SK-N-MC (cell line): ENCODE results near the gene MAFB.

Experiments used
- DNase-seq: peaks from one replicate; pipeline ENCODE4 v3.0.0-alpha.2; 2011; ENCODE audit warnings: low read depth, low spot score
- H3K27ac ChIP-seq: fragments of 200-600 bp; sonication (generic); 2 replicates; pipeline ENCODE4 v1.5.1; 2016; ENCODE audit warnings: mixed run types
- H3K36me3 ChIP-seq: fragments of 200-600 bp; sonication (generic); 2 replicates; pipeline ENCODE4 v1.6.1; 2017; ENCODE audit warnings: antibody characterized with exemption, low read length, mixed read lengths; ENCODE audit not compliant: insufficient read depth
- H3K4me3 ChIP-seq: fragments of 200-600 bp; sonication (generic); 2 replicates; pipeline ENCODE4 v1.5.1; 2016
- H3K9ac ChIP-seq: fragments of 200-600 bp; sonication (generic); 2 replicates; pipeline ENCODE4 v1.8.0; 2017; ENCODE audit warnings: mixed run types, mixed read lengths; ENCODE audit not compliant: insufficient read length
- H3K9me3 ChIP-seq: fragments of 200-600 bp; sonication (generic); 2 replicates; pipeline ENCODE4 v1.6.1; 2017; ENCODE audit warnings: low read depth, mild to moderate bottlenecking, antibody characterized with exemption, low read length, moderate library complexity, mixed read lengths
- EZH2 ChIP-seq: fragments of 200-600 bp; sonication (generic); IDR thresholded peaks from one replicate; pipeline ENCODE4 v1.6.1; 2017; ENCODE audit warnings: antibody characterized with exemption
- FOXP2 ChIP-seq: optimal IDR thresholded peaks from 2 replicates; pipeline ENCODE3; 2011; ENCODE audit warnings: mild to moderate bottlenecking, moderate library complexity; ENCODE audit not compliant: insufficient read depth; ENCODE audit errors: extremely low read length, control extremely low read depth
- POLR2AphosphoS5 ChIP-seq: IDR thresholded peaks from 2 replicates; pipeline ENCODE4 v1.6.1; 2012; ENCODE audit warnings: mild to moderate bottlenecking, low read depth, low read length, borderline replicate concordance

Gene MAFB

GRCh38 chr20:40687384-40688128, 1.5 kb downstream of the MAFB start:
- Histone ChIP-seq H3K4me3 (peak overlapping the region; percentile 90), H3K27ac (peak overlapping the region; percentile 82)
- DNase-seq = no peak

DNA sequence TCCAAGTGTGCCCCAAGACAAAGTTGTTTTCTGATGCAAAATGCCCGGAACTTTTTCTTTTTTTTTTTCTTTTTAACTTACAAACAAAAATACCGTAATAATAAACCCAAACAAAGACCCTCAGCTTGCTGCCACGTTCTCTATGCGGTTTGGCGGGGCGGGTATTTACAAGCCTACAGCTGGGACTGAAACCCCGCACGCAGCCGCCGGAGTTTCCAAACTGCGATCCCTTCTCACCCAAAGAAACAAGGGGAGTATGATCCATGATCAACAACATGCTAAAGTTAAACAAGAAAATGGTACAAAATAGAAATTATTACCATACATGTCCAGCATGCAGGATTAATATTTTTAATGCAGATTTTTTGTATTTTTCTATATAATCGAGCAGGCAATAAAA, 2.1 kb downstream of the MAFB start:
- DNase-seq = no peak
- H3K4me3 ChIP-seq = peak overlapping the region; percentile 90

More at GRCh38 chr20:40687384-40688128, 1.5 kb downstream of the MAFB start:
- Histone ChIP-seq H3K36me3 (peaks cover 49% of the 10 kb centered on the region), H3K9me3 (no peaks in the 10 kb centered on the region), H3K9ac (peak overlapping the region; percentile 86)
- peak; percentile 42; the same call in 1 of the 2 replicates for TF ChIP-seq POLR2AphosphoS5
- TF ChIP-seq FOXP2 = no peak
- no peak for TF ChIP-seq EZH2

GRCh38 chr20:40686434-40686882, 2.6 kb downstream of the MAFB start:
- DNase-seq = no peak
- peak overlapping the region; percentile 82 for H3K27ac ChIP-seq
- H3K36me3 ChIP-seq = peaks cover 49% of the 10 kb centered on the region
- H3K9ac ChIP-seq = peak overlapping the region; percentile 86
- H3K4me3 ChIP-seq = peak overlapping the region; percentile 90
- TF ChIP-seq POLR2AphosphoS5 (peak; percentile 58; the same call in 1 of the 2 replicates), FOXP2 (no peak), EZH2 (no peak)
- H3K9me3 ChIP-seq = no peaks in the 10 kb centered on the region

More for the DNA sequence above, 2.1 kb downstream of the MAFB start:
- Histone ChIP-seq H3K27ac (peak overlapping the region; percentile 82), H3K9ac (peak overlapping the region; percentile 86), H3K9me3 (no peaks in the 10 kb centered on the region), H3K36me3 (peaks cover 49% of the 10 kb centered on the region)
- no peak for TF ChIP-seq EZH2
- TF ChIP-seq POLR2AphosphoS5 = peak; percentile 7; the same call in 1 of the 2 replicates
- no peak for TF ChIP-seq FOXP2

DNA sequence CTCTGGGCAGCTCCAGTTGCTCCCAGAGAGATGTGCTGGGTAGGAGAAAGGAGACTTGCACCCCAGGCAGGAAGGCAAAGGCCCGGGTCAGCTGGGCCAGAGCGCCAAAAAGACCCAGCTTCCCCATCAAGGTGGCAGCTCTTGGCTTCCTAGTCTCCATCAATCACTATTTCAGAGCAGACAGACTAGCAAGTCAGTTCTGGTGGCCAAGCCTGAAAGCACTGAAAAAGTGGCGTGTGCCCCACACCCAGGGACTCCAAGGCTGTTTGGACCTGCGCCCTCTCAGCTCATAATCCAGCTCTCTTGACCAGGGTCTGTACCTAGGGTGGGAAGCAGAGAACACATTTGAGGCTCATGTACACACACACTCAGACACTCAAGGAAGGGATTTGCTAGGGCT, 3.7 kb downstream of the MAFB start:
- DNase-seq = no peak
- H3K9ac ChIP-seq = peak overlapping the region; percentile 86
- H3K36me3 ChIP-seq = peaks cover 49% of the 10 kb centered on the region
- H3K4me3 ChIP-seq = peak overlapping the region; percentile 90
- H3K27ac ChIP-seq = peak overlapping the region; percentile 82
- TF ChIP-seq EZH2 (no peak), POLR2AphosphoS5 (peak; percentile 55), FOXP2 (no peak)
- no peaks in the 10 kb centered on the region for H3K9me3 ChIP-seq

DNA sequence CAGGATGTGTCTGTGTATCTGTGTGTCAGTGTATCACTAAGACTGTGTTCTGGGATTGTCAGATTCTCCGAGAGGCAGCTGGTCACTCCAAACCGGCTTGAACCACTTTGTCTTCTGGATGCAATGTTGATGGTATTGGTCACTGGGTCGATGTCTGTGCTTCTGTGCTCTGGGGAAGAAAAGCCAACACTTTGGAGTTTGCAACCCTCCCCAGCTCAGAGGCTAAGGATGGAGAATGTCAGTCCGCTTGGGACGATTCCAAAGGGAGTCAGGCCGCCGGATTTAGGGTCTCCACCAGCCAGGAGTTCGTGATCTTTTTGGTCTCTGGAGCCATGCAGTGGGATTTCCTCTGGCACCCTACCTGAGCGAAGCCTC, 5.2 kb downstream of the MAFB start:
- Histone ChIP-seq H3K27ac (peak overlapping the region; percentile 82), H3K4me3 (peak overlapping the region; percentile 90), H3K36me3 (peaks cover 49% of the 10 kb centered on the region), H3K9me3 (no peaks in the 10 kb centered on the region), H3K9ac (peak overlapping the region; percentile 86)
- TF ChIP-seq FOXP2 (no peak), POLR2AphosphoS5 (no peak; the same call in 1 of the 2 replicates), EZH2 (no peak)
- no peak for DNase-seq

GRCh38 chr20:40683221-40683893, 5.7 kb downstream of the MAFB start:
- Histone ChIP-seq H3K9me3 (no peaks in the 10 kb centered on the region), H3K4me3 (peak overlapping the region; percentile 90), H3K27ac (peak overlapping the region; percentile 82), H3K36me3 (peaks cover 47% of the 10 kb centered on the region), H3K9ac (peak overlapping the region; percentile 86)
- peak; percentile 66 for DNase-seq
- TF ChIP-seq POLR2AphosphoS5 (peak; percentile 82), EZH2 (no peak), FOXP2 (peak; percentile 81)

DNA sequence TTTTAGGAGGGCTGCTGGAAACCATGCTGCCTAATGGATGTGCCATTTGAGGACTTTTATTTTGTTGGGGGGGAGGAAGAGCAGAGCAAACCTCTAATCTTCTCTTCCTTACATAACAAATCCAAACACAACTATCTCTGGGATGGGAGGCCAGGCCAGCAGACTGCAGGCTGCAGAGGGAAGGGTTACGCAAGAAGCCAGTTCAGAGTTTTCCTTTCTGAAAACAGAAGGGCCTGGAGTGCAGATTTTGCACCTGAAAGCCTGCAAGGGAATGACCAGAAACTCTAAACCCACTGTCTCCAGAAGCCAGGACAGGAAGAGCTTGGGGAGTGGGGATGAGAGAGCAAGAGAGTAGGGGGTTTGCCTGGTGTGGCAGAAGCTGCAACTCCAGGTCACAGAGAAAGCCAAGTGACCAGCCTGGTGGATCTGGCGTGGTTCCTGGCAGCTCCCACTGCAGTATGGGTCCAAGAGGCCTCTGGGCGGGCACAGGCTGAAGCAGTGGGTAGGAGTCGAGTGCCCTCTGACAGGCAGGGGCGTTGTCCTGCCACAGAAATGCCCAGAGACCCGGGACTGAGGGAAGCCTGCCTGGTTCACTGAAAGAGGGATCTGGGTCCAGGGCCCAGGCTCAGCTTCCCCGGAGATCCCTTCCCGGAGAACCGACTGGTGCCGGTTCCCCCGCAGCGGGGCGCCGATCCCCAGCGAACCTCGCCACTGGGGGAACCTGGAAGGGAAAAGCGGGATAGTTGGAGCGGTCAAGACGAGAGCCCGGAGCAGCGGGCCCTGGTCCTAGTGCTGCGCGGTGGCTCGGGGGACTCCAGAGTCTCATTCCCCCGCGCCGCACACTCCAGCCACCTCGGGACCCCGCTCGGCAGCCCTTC, 6.7 kb downstream of the MAFB start:
- Histone ChIP-seq H3K36me3 (peaks cover 37% of the 10 kb centered on the region), H3K4me3 (peak overlapping the region; percentile 90), H3K27ac (peak overlapping the region; percentile 82), H3K9ac (peak overlapping the region; percentile 30), H3K9me3 (no peaks in the 10 kb centered on the region)
- no peak for TF ChIP-seq EZH2
- TF ChIP-seq POLR2AphosphoS5 = peak; percentile 34; the same call in 1 of the 2 replicates
- DNase-seq = no peak
